ENCODE measurements around the gene DNAJC12.

Gene DNAJC12

GRCh38 chr10:67827811-67828210, 10.2 kb downstream of the DNAJC12 start:
- no peak for DNase-seq (ENCODE audit: extremely low spot score)
- ChIA-PET CTCF (interaction anchor here (0.6 kb wide), 1 partner anchor 330 kb away, joined by 5 read pairs; no protein-coding TSS in a partner anchor), POLR2A (no interaction called here)
- TF ChIP-seq TARDBP (IDR thresholded peaks at IDR 0.05) (no peak), SUZ12 (IDR thresholded peaks at IDR 0.05) (no peak)

GRCh38 chr10:67819768-67820204, 18.2 kb downstream of the DNAJC12 start:
- TF ChIP-seq FOXK2 (IDR thresholded peaks at IDR 0.05) (no peak), SUZ12 (IDR thresholded peaks at IDR 0.05) (no peak), L3MBTL2 (conservative IDR thresholded peaks at IDR 0.05) (no peak), PKNOX1 (IDR thresholded peaks at IDR 0.05) (no peak), HDGF (IDR thresholded peaks at IDR 0.05; ENCODE audit: borderline replicate concordance) (no peak), SP1 (IDR thresholded peaks at IDR 0.05) (no peak), ELF4 (IDR thresholded peaks at IDR 0.05) (no peak), LEF1 (IDR thresholded peaks at IDR 0.05; ENCODE audit: borderline replicate concordance) (no peak), TARDBP (IDR thresholded peaks at IDR 0.05) (no peak), FOXA1 (IDR thresholded peaks at IDR 0.05) (no peak), ZNF384 (IDR thresholded peaks at IDR 0.05) (no peak), CTBP1 (IDR thresholded peaks at IDR 0.05; ENCODE audit: borderline replicate concordance) (no peak), BHLHE40 (IDR thresholded peaks at IDR 0.05; ENCODE audit: borderline replicate concordance) (no peak), FOXM1 (IDR thresholded peaks at IDR 0.05; ENCODE audit: borderline replicate concordance) (no peak), NFRKB (IDR thresholded peaks at IDR 0.05) (no peak), ARNT (IDR thresholded peaks at IDR 0.05) (no peak)
- no peak for DNase-seq (ENCODE audit: extremely low spot score)
- POLR2A ChIA-PET = no interaction called here
- CTCF ChIA-PET = no interaction called here

- ChIA-PET CTCF (no interaction called here), POLR2A (no interaction called here)
- TF ChIP-seq NFRKB (IDR thresholded peaks at IDR 0.05) = no peak
- no peak for TF ChIP-seq SP1 (IDR thresholded peaks at IDR 0.05)
- no peak for TF ChIP-seq ARNT (IDR thresholded peaks at IDR 0.05)
- TF ChIP-seq ZNF384 (IDR thresholded peaks at IDR 0.05) = no peak
- TF ChIP-seq BHLHE40 (IDR thresholded peaks at IDR 0.05; ENCODE audit: borderline replicate concordance) = no peak
- TF ChIP-seq ELF4 (IDR thresholded peaks at IDR 0.05) = no peak
- no peak for TF ChIP-seq FOXA1 (IDR thresholded peaks at IDR 0.05)
- no peak for TF ChIP-seq PKNOX1 (IDR thresholded peaks at IDR 0.05)
- no peak for TF ChIP-seq FOXM1 (IDR thresholded peaks at IDR 0.05; ENCODE audit: borderline replicate concordance)
- TF ChIP-seq CTBP1 (IDR thresholded peaks at IDR 0.05; ENCODE audit: borderline replicate concordance) = no peak
- TF ChIP-seq L3MBTL2 (conservative IDR thresholded peaks at IDR 0.05) = no peak
- TF ChIP-seq SUZ12 (IDR thresholded peaks at IDR 0.05) = no peak
- no peak for TF ChIP-seq HDGF (IDR thresholded peaks at IDR 0.05; ENCODE audit: borderline replicate concordance)
- DNase-seq (ENCODE audit: extremely low spot score) = no peak
Observed at GRCh38 chr10:67818323-67818722, 19.7 kb downstream of the DNAJC12 start.

- CTCF ChIA-PET = no interaction called here
- no peak for TF ChIP-seq FOXA1 (IDR thresholded peaks at IDR 0.05)
- POLR2A ChIA-PET = no interaction called here
- DNase-seq (ENCODE audit: extremely low spot score) = no peak
Observed at GRCh38 chr10:67816719-67817118, 21.3 kb downstream of the DNAJC12 start.

- no peak for DNase-seq (ENCODE audit: extremely low spot score)
- POLR2A ChIA-PET = no interaction called here
- 0 out of 2 replicates have a peak, but pooled peaks have one; percentile 16 for TF ChIP-seq PKNOX1 (IDR thresholded peaks at IDR 0.05)
- no peak for TF ChIP-seq CTBP1 (IDR thresholded peaks at IDR 0.05; ENCODE audit: borderline replicate concordance)
- CTCF ChIA-PET = interaction anchor here (0.6 kb wide), 1 partner anchor 101 kb away, joined by 4 read pairs; no protein-coding TSS in a partner anchor
Observed at GRCh38 chr10:67815571-67816059, 22.4 kb downstream of the DNAJC12 start.

- no peak for TF ChIP-seq PKNOX1 (IDR thresholded peaks at IDR 0.05)
- no peak for TF ChIP-seq SUZ12 (IDR thresholded peaks at IDR 0.05)
- TF ChIP-seq BHLHE40 (IDR thresholded peaks at IDR 0.05; ENCODE audit: borderline replicate concordance) = no peak
- TF ChIP-seq L3MBTL2 (conservative IDR thresholded peaks at IDR 0.05) = no peak
- TF ChIP-seq FOXA1 (IDR thresholded peaks at IDR 0.05) = no peak
- no peak for TF ChIP-seq ZNF384 (IDR thresholded peaks at IDR 0.05)
- no peak for TF ChIP-seq HDGF (IDR thresholded peaks at IDR 0.05; ENCODE audit: borderline replicate concordance)
- no peak for TF ChIP-seq NFRKB (IDR thresholded peaks at IDR 0.05)
- no peak for TF ChIP-seq ELF4 (IDR thresholded peaks at IDR 0.05)
- no peak for TF ChIP-seq FOXM1 (IDR thresholded peaks at IDR 0.05; ENCODE audit: borderline replicate concordance)
- TF ChIP-seq TARDBP (IDR thresholded peaks at IDR 0.05) = no peak
- no peak for TF ChIP-seq ARNT (IDR thresholded peaks at IDR 0.05)
- no peak for TF ChIP-seq FOXK2 (IDR thresholded peaks at IDR 0.05)
- TF ChIP-seq SP1 (IDR thresholded peaks at IDR 0.05) = no peak
- no peak for TF ChIP-seq LEF1 (IDR thresholded peaks at IDR 0.05; ENCODE audit: borderline replicate concordance)
- no peak for TF ChIP-seq CTBP1 (IDR thresholded peaks at IDR 0.05; ENCODE audit: borderline replicate concordance)
- CTCF ChIA-PET = interaction anchor here (1.7 kb wide), 1 partner anchor 23 kb away, joined by 5 read pairs; no protein-coding TSS in a partner anchor
- no peak for DNase-seq (ENCODE audit: extremely low spot score)
- POLR2A ChIA-PET = no interaction called here
Observed at GRCh38 chr10:67812007-67812406, 26.0 kb downstream of the DNAJC12 start.

Measured in HEK293T (cell line).